Liver (tissue), 3 donors: ENCODE results near the gene CRYBA1.

ENCODE experiments used
- CTCF ChIP-seq: fragments of 150-350 bp; IDR thresholded peaks from 2 replicates; pipeline ENCODE4 v1.5.1; 2017; ENCODE audit warnings: improper control_type of control experiment, low read depth, low read length; ENCODE audit not compliant: missing input control
- FOXA1 ChIP-seq: IDR thresholded peaks from 2 replicates; pipeline ENCODE4 v1.6.1; 2016; ENCODE audit warnings: antibody characterized with exemption
- RAD21 ChIP-seq, 2 donors: IDR thresholded peaks; 2 replicates each; pipeline ENCODE4 v1.6.1; 2016; ENCODE audit warnings: antibody characterized with exemption in 2 of 2, mild to moderate bottlenecking in 2 of 2
- donor health status: healthy.
- donor health status: healthy.

DNA sequence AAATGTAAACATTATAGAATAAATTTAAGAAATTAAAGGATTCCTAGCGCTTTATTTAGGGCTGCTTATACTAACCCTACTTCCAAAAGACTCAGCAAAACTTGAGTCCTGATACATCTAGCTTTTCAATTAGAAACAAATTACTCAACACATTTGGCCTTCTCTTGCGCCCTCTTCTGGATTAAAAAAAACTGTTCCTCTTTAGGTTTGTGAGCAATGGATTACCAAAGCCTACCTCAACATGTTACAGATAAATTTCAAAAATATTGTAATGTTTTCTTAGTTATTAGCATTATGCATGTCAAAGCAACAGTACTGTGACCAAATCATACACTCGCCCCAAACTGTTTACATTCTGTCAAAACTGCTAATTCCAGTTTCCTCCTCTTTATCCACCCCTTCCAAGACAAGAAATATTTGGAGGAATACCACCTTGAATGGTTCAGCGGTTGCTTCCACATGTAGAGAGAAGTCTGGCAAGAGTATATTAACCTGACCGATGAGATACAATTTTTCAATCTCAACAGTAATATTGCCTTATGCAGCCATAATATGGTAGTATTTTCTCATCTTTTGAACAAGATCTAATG is 44.6 kb downstream of the CRYBA1 start:
- peak; percentile 80 to 81 for TF ChIP-seq RAD21 (IDR thresholded peaks at IDR 0.05)
- peak; percentile 60 for TF ChIP-seq CTCF
- no peak for TF ChIP-seq FOXA1
